PFSK-1 (cell line): ENCODE results near the gene PLXDC2.

Source experiments
- FOXP2 ChIP-seq: optimal IDR thresholded peaks from 2 replicates; pipeline ENCODE3; 2011; ENCODE audit warnings: borderline replicate concordance, control low read depth, inconsistent platforms; ENCODE audit not compliant: insufficient read depth; ENCODE audit errors: extremely low read length, extremely low read depth
- POLR2AphosphoS5 ChIP-seq: IDR thresholded peaks from 2 replicates; pipeline ENCODE4 v1.6.1; 2012; ENCODE audit warnings: low read depth, mild to moderate bottlenecking, control low read depth, low read length, moderate library complexity
- SIN3A ChIP-seq: IDR thresholded peaks from 2 replicates; pipeline ENCODE4 v1.6.1; 2012; ENCODE audit warnings: mild to moderate bottlenecking, low read length, moderate library complexity, borderline replicate concordance; ENCODE audit not compliant: insufficient read depth
- TAF1 ChIP-seq: IDR thresholded peaks from 2 replicates; pipeline ENCODE4 v1.6.1; 2012; ENCODE audit warnings: low read length, control low read depth, borderline replicate concordance; ENCODE audit not compliant: insufficient read depth
- TF ChIP-seq, protein P1 (sequence below), 2 experiments: IDR thresholded peaks; 2 replicates each; pipeline versions ENCODE4 v1.6.1 to v1.8.0; 2011 to 2012; ENCODE audit warnings: low read depth in 2 of 2, low read length in 2 of 2, control low read depth in 1 of 2, inconsistent platforms in 1 of 2, mild to moderate bottlenecking in 1 of 2, moderate library complexity in 1 of 2; ENCODE audit not compliant: insufficient read depth in 1 of 2

PLXDC2 gene

DNA sequence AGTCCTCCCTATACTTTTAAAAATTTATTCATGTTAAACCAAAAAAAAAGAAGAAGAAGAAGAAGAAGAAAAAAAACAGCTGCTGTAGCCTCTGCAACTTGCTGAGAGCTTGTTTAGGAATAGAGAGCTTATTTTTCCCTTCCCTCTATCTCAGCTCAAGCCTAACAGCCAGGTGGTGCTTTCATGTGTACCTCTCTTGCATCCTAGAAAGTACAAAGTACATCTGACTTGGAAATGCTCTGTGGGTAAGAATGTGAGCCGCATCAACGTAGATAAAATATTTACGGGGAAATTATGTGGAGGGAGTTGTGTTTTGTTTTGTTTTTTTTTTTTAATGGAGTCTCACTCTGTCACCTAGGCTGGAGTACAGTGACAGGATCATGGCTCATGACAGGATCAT is 99.6 kb downstream of the PLXDC2 start:
- TF ChIP-seq FOXP2 (no peak), TAF1 (no peak), SIN3A (no peak), POLR2AphosphoS5 (no peak)
- TF ChIP-seq, protein P1, sequence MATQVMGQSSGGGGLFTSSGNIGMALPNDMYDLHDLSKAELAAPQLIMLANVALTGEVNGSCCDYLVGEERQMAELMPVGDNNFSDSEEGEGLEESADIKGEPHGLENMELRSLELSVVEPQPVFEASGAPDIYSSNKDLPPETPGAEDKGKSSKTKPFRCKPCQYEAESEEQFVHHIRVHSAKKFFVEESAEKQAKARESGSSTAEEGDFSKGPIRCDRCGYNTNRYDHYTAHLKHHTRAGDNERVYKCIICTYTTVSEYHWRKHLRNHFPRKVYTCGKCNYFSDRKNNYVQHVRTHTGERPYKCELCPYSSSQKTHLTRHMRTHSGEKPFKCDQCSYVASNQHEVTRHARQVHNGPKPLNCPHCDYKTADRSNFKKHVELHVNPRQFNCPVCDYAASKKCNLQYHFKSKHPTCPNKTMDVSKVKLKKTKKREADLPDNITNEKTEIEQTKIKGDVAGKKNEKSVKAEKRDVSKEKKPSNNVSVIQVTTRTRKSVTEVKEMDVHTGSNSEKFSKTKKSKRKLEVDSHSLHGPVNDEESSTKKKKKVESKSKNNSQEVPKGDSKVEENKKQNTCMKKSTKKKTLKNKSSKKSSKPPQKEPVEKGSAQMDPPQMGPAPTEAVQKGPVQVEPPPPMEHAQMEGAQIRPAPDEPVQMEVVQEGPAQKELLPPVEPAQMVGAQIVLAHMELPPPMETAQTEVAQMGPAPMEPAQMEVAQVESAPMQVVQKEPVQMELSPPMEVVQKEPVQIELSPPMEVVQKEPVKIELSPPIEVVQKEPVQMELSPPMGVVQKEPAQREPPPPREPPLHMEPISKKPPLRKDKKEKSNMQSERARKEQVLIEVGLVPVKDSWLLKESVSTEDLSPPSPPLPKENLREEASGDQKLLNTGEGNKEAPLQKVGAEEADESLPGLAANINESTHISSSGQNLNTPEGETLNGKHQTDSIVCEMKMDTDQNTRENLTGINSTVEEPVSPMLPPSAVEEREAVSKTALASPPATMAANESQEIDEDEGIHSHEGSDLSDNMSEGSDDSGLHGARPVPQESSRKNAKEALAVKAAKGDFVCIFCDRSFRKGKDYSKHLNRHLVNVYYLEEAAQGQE (IDR thresholded peaks at IDR 0.05; ENCODE audit: insufficient read depth in 1 of 2, low read depth in 2 of 2, low read length in 2 of 2) = no peak

DNA sequence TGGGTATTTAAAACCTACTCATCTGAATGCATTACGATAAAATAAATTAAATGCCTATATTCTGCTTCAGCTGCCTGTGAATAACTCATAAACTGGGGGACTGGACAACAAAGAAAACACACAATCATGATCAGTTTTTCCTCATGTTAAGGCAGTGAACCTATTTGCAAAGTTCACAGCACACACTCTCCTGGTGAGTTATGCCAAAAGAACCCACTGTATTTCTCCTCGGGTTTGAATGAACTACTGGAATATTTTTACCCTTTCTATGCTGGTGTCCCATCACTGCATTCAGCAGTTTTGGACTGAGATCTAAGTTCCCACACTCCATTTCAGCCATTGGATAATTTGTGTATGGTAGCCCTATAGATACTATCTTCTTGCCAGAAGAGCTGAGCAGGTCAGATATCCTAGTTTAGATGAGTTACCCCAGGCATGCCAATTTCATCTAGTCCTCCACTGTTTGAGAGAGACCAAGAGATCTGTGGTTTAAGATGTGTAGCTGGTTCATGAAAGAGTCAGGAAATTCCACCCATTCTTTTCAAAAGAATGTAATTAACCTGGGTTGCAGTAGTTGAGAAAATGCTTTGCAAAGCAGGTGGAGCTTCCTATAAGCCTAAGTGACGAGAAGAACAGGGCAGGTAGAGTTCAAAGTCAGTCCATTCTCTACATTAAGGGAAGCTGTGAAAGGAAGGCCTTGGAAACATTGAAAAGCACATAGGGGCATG is 101.7 kb downstream of the PLXDC2 start:
- TF ChIP-seq FOXP2 = no peak
- TF ChIP-seq SIN3A = no peak
- TF ChIP-seq POLR2AphosphoS5 = no peak
- TF ChIP-seq, protein P1 (IDR thresholded peaks at IDR 0.05; ENCODE audit: insufficient read depth in 1 of 2, low read depth in 2 of 2, low read length in 2 of 2) = no peak
- no peak for TF ChIP-seq TAF1

DNA sequence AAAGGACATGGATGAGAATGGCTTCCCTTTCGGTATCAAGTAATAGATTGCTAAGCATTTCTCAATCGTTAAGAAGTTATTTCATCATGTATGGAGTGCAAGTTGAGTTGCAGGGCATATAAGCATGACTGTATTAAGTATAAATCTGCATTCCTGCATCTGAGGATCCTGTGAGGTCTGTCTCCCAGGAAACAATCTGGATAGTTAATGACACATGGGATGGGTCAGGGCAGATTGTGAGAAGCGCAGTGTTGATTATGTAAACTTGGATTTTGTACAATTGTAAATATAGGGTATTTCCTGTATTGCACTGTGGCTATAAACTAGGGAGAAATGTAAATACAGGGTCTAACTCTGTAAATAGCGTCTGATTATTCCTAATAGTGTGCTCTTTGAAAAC is 102.6 kb downstream of the PLXDC2 start:
- TF ChIP-seq SIN3A (no peak), POLR2AphosphoS5 (no peak), FOXP2 (no peak), TAF1 (no peak)
- TF ChIP-seq, protein P1 (IDR thresholded peaks at IDR 0.05; ENCODE audit: insufficient read depth in 1 of 2, low read depth in 2 of 2, low read length in 2 of 2) = no peak

GRCh38 chr10:19919671-19920070 is 103.4 kb downstream of the PLXDC2 start:
- TF ChIP-seq, protein P1 (IDR thresholded peaks at IDR 0.05; ENCODE audit: insufficient read depth in 1 of 2, low read depth in 2 of 2, low read length in 2 of 2) = no peak
- TF ChIP-seq FOXP2 = no peak
- TF ChIP-seq SIN3A = no peak
- no peak for TF ChIP-seq POLR2AphosphoS5
- TF ChIP-seq TAF1 = no peak
